Lung (tissue), 12 donors: ENCODE measurements around the gene CSNK1G1. TPM values are rescaled to one million over a fixed set of nuclear protein-coding genes. Genes with fewer than 3 reads are reported as not detected.
A peak's percentile ranks its signal among the peaks of the same experiment; 100 is the strongest.

ENCODE experiments used
- ATAC-seq: fragments of 200-7000 bp; cut with Tn5 transposase; one replicate; pipeline ENCODE4 v1.9.1; 2020; ENCODE audit warnings: moderate number of reproducible peaks; ENCODE audit not compliant: insufficient read depth, low FRiP score
- DNase-seq, 3 donors: peaks; one replicate each; pipeline ENCODE4 v3.0.0-alpha.2; 2013 to 2017
- H3K27ac ChIP-seq, 2 donors: one replicate each; pipeline ENCODE4 v1.5.1; 2013; ENCODE audit warnings: mild to moderate bottlenecking in 2 of 2, moderate library complexity in 2 of 2, control low read depth in 1 of 2, inconsistent platforms in 1 of 2, low read depth in 1 of 2, low read length in 1 of 2
- H3K27me3 ChIP-seq, 3 donors: one replicate each; pipeline ENCODE4 v1.5.1; 2013; ENCODE audit warnings: low read length in 2 of 3; ENCODE audit not compliant: control insufficient read depth in 3 of 3, insufficient read depth in 3 of 3
- H3K36me3 ChIP-seq, 4 donors: one replicate each; pipeline ENCODE4 v1.5.1; 2013; ENCODE audit warnings: low read length in 4 of 4, mild to moderate bottlenecking in 1 of 4, moderate library complexity in 1 of 4; ENCODE audit not compliant: control insufficient read depth in 4 of 4, insufficient read depth in 4 of 4
- H3K4me1 ChIP-seq, 5 donors: one replicate each; pipeline ENCODE4 v1.5.1; 2013; ENCODE audit warnings: low read length in 5 of 5, mild to moderate bottlenecking in 2 of 5, moderate library complexity in 1 of 5; ENCODE audit not compliant: control insufficient read depth in 5 of 5, insufficient read depth in 5 of 5
- H3K4me3 ChIP-seq: one replicate; pipeline ENCODE4 v1.5.1; 2013; ENCODE audit warnings: mild to moderate bottlenecking, control low read depth, moderate library complexity
- H3K9ac ChIP-seq, 2 donors: one replicate each; pipeline ENCODE4 v1.5.1; 2013; ENCODE audit warnings: low read length in 2 of 2, control low read depth in 1 of 2; ENCODE audit not compliant: insufficient read depth in 1 of 2
- H3K9me3 ChIP-seq, 4 donors: one replicate each; pipeline ENCODE4 v1.5.1; 2013; ENCODE audit warnings: low read length in 3 of 4, mild to moderate bottlenecking in 1 of 4, moderate library complexity in 1 of 4; ENCODE audit not compliant: control insufficient read depth in 4 of 4, insufficient read depth in 3 of 4
- WGBS, 2 donors: extraction: QIAGEN DNeasy Blood & Tissue Kit; methylation state at CpG; one replicate each; pipeline ENCODE4 v1.1.7; 2013; 5-methylcytosine and 5-hydroxymethylcytosine counted together
- polyA plus RNA-seq, 2 donors: library from polyadenylated mRNA; stranded (reverse); fragments of 200-250 nt; gene quantifications; one replicate each; pipeline ENCODE4 v1.2.1, GENCODE V29; 2013
- total RNA-seq, 2 donors: library from RNA; depleted of rRNA in 1 of 2; stranded (reverse); fragments of >200 nt in 1 of 2; gene quantifications; one replicate each; pipeline ENCODE4 v1.2.1, GENCODE V29; 2014 to 2021
- TF ChIP-seq, protein P1 (sequence below): IDR thresholded peaks from 2 replicates; pipeline ENCODE4 v1.5.1; 2012; ENCODE audit warnings: mild to moderate bottlenecking; ENCODE audit errors: control extremely low read depth, extremely low read depth
- donor health status: control.
- donor health status: control.
- donor health status: Bipolar disorder and iron deficiency.
- donor health status: healthy.
- donor health status: DM: yes; HTN: yes; CAD: no.

CSNK1G1 gene
- total and polyA plus RNA-seq, 4 donors = 3.0 to 50.4 (median 12.9) TPM

DNA sequence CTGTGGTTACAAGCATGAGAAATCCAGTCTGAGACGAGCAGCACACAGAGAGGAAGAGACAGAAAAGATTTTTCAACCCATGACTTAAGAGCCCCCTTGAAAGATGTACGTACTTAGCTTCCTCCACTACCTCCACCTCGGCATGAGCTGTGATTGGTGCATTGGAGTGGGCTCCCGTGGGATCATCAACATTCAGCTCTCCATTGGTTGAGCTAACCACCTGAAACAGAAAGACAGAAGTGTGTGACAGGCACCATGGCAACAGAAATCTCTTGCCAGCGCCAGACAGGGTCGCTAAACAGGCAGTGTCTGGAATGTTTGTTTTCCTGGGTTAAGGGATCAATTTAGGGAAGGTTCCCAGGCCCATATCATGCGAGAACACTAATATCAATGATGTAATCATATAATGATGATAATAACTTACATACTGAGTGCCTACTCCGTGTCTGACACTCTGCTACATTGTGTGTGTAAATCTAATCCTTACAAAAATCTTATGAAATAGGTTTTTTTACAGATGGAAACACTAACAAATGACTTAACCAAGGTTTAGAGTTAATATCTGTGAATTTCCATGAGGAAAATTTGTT is 175.6 kb downstream of the CSNK1G1 start:
- Histone ChIP-seq H3K4me3 (no peak overlapping the region), H3K27ac (no peak overlapping the region), H3K27me3 (no peaks in the 10 kb centered on the region), H3K4me1 (no peaks in the 10 kb centered on the region), H3K9ac (no peak overlapping the region), H3K9me3 (no peaks in the 10 kb centered on the region), H3K36me3 (peaks cover 7 to 26% (median 14%) of the 10 kb centered on the region in 4 donors)
- ATAC-seq = no peak
- WGBS, 2 donors = 77 to 81% methylated on average over 8 of the region's 8 CpGs
- no peak for DNase-seq
- TF ChIP-seq, protein P1, sequence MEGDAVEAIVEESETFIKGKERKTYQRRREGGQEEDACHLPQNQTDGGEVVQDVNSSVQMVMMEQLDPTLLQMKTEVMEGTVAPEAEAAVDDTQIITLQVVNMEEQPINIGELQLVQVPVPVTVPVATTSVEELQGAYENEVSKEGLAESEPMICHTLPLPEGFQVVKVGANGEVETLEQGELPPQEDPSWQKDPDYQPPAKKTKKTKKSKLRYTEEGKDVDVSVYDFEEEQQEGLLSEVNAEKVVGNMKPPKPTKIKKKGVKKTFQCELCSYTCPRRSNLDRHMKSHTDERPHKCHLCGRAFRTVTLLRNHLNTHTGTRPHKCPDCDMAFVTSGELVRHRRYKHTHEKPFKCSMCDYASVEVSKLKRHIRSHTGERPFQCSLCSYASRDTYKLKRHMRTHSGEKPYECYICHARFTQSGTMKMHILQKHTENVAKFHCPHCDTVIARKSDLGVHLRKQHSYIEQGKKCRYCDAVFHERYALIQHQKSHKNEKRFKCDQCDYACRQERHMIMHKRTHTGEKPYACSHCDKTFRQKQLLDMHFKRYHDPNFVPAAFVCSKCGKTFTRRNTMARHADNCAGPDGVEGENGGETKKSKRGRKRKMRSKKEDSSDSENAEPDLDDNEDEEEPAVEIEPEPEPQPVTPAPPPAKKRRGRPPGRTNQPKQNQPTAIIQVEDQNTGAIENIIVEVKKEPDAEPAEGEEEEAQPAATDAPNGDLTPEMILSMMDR = no peak

DNA sequence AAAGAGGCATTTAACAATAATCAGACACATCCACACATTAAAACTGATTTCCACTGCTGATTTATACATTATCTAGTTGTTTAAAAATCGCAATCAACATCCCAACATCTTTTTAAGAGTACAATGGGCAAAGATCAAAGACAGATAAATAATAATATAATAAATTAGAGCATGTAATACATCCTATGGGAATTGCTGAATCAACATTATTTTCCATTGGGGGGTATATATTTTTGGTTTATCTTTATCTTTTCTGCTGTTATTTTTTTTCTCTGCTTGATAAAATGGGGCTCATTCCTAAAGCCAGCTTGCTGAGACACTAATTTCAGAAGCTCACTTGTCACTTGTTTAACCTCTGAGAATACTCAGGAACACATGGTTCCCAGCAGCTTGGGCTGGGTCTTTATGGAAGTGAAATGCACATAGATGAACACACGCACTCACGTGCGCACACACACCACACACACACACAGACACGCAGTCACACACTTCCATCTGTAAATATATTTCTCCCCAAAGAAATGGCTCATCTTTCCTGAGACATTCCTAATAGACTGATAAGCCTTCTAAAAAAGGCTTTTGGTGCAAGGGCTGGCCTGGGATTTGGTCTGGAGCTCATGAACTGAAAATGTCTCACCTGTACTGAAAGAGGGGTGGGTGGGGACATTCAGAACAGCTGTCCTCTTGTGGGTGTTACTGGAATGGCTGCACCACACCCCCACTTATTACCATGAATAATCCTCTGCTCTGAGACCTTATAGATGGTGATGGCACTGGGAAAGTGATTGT is 189.7 kb downstream of the CSNK1G1 start:
- no peaks in the 10 kb centered on the region for H3K27me3 ChIP-seq
- H3K9ac ChIP-seq = no peak overlapping the region
- H3K4me3 ChIP-seq = no peak overlapping the region
- ATAC-seq (no peak), DNase-seq (no peak)
- peaks cover 5 to 29% (median 10%) of the 10 kb centered on the region in 5 donors for H3K4me1 ChIP-seq
- H3K27ac ChIP-seq = no peak overlapping the region
- peaks cover 0 to 10% (median 5%) of the 10 kb centered on the region in 4 donors for H3K36me3 ChIP-seq
- TF ChIP-seq, protein P1 = no peak
- WGBS, 2 donors = 93 to 94% methylated on average over 5 of the region's 5 CpGs
- no peaks in the 10 kb centered on the region for H3K9me3 ChIP-seq

DNA sequence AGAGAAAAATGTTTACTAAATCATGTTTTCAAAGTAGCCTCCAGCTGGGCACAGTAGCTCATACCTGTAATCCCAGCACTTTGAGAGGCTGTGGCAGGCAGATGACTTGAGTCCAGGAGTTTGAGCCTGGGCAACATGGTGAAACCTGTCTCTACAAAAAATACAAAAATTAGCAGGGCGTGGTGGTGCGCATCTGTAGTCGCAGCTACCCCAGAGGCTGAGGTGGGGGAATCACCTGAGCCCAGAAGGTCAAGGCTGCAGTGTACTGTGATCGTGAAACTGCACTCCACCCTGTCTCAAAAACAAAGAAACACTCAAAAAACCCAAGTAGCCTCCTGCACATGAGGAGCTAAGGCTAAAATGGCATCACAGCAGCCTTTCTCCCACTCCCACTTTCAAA is 191.5 kb downstream of the CSNK1G1 start:
- ATAC-seq (no peak), DNase-seq (no peak)
- peaks cover 7 to 31% (median 12%) of the 10 kb centered on the region in 5 donors for H3K4me1 ChIP-seq
- no peaks in the 10 kb centered on the region for H3K27me3 ChIP-seq
- 87 to 91% methylated on average over 4 of the region's 4 CpGs for WGBS, 2 donors
- H3K27ac ChIP-seq = peak overlapping the region in 1 of 2 donors; percentile 49
- no peak overlapping the region for H3K4me3 ChIP-seq
- peaks cover 0 to 15% (median 9%) of the 10 kb centered on the region in 4 donors for H3K36me3 ChIP-seq
- no peak overlapping the region for H3K9ac ChIP-seq
- TF ChIP-seq, protein P1 = no peak
- H3K9me3 ChIP-seq = no peaks in the 10 kb centered on the region
